Stimulated activated CD4-positive, alpha-beta T cell treated with anti-CD3 and anti-CD28 coated beads, Interleukin-2, amount 100 ng/mL, for 4 hours (primary cell): Measurements from ENCODE around the gene MICAL3.
"Not testable (repeated sequence)": the region's sequence is repeated elsewhere in the genome, so short reads cannot be mapped to it uniquely, and the experiment has no call there.

Experiments used
- DNase-seq: peaks from one replicate; pipeline ENCODE4 v3.0.0-alpha.2; 2020; ENCODE audit warnings: low read depth

MICAL3 gene

GRCh38 chr22:17953147-17953546 is 71.2 kb downstream of the MICAL3 start:
- DNase-seq = no peak

- DNase-seq = no peak
Measured at GRCh38 chr22:17952273-17952801, 72.0 kb downstream of the MICAL3 start.

- DNase-seq = no peak
Measured at GRCh38 chr22:17951315-17951714, 73.0 kb downstream of the MICAL3 start.

- no peak for DNase-seq
Measured at GRCh38 chr22:17950651-17951214, 73.6 kb downstream of the MICAL3 start.

GRCh38 chr22:17949642-17950473 is 74.5 kb downstream of the MICAL3 start:
- no peak for DNase-seq

- no peak for DNase-seq
Measured at GRCh38 chr22:17948101-17948500, 76.3 kb downstream of the MICAL3 start.

- no peak for DNase-seq
Measured at GRCh38 chr22:17946662-17947367, 77.5 kb downstream of the MICAL3 start.

GRCh38 chr22:17945888-17946648 is 78.3 kb downstream of the MICAL3 start:
- DNase-seq = no peak

- no peak for DNase-seq
Measured at GRCh38 chr22:17945156-17945887, 79.0 kb downstream of the MICAL3 start.

- no peak for DNase-seq
Measured at GRCh38 chr22:17944256-17944655, 80.1 kb downstream of the MICAL3 start.

GRCh38 chr22:17943533-17944249 is 80.7 kb downstream of the MICAL3 start:
- DNase-seq = no peak

- DNase-seq = no peak
Measured at GRCh38 chr22:17942721-17943120, 81.6 kb downstream of the MICAL3 start.

GRCh38 chr22:17941471-17942406 is 82.6 kb downstream of the MICAL3 start:
- no peak for DNase-seq

- DNase-seq = no peak
Measured at GRCh38 chr22:17939579-17939978, 84.8 kb downstream of the MICAL3 start.

- no peak for DNase-seq
Measured at GRCh38 chr22:17939011-17939410, 85.3 kb downstream of the MICAL3 start.

GRCh38 chr22:17938484-17938924 is 85.9 kb downstream of the MICAL3 start:
- no peak for DNase-seq

- DNase-seq = not testable (repeated sequence)
Measured at GRCh38 chr22:17932457-17932856, 91.9 kb downstream of the MICAL3 start.

- no peak for DNase-seq
Measured at GRCh38 chr22:17931400-17931825, 92.9 kb downstream of the MICAL3 start.
